Right ventricle myocardium inferior (tissue), 1 donor: ENCODE results near the gene GNL3. TPM values are rescaled to one million over a fixed set of nuclear protein-coding genes. Genes with fewer than 3 reads are reported as not detected.

Source experiments
- total RNA-seq: library from RNA; stranded (reverse); fragmentation: NEBNext Ultra II Directional; extraction: Animal tissue kit (Norgen Biotek cat#: 25700); gene quantifications from one replicate; pipeline ENCODE4 v1.2.1, GENCODE V29; 2021
- donor health status: DM: no; HTN: yes; CAD: no; lungs with severe emphysema.

The GNL3 gene
- total RNA-seq, 1 donor from 2014 or later, result 28.8 TPM

Other genes starting within 250 kb of the GNL3 start
- 12.3 TPM for gene SEMA3G, start 240.9 kb upstream of the GNL3 start, total RNA-seq
- 9,051 TPM for gene TNNC1, start 232.0 kb upstream of the GNL3 start, total RNA-seq
- gene NISCH, start 230.4 kb upstream of the GNL3 start, total RNA-seq, result 45.6 TPM
- 88.1 TPM for gene STAB1, start 190.7 kb upstream of the GNL3 start, total RNA-seq
- 105 TPM for gene NT5DC2, start 152.2 kb upstream of the GNL3 start, total RNA-seq
- gene UQCC5, start 149.4 kb upstream of the GNL3 start, total RNA-seq, result 71.1 TPM
- 45.3 TPM for gene PBRM1, start 119 bp upstream of the GNL3 start, total RNA-seq
- gene GLT8D1, start 19.8 kb downstream of the GNL3 start, total RNA-seq, result 33.2 TPM
- gene SPCS1, start 20.1 kb downstream of the GNL3 start, total RNA-seq, result 85.0 TPM
- gene NEK4, start 84.9 kb downstream of the GNL3 start, total RNA-seq, result 20.4 TPM
- gene ITIH1, start 91.6 kb downstream of the GNL3 start, total RNA-seq, result not detected
- gene ITIH3, start 108.8 kb downstream of the GNL3 start, total RNA-seq, result 0.43 TPM
- 5.0 TPM for gene ITIH4, start 144.6 kb downstream of the GNL3 start, total RNA-seq
- 26.5 TPM for gene MUSTN1, start 149.0 kb downstream of the GNL3 start, total RNA-seq
- gene STIMATE, start 211.5 kb downstream of the GNL3 start, total RNA-seq, result 9.0 TPM